Measurements from ENCODE around the gene RGS12. TPM values are rescaled to one million over a fixed set of nuclear protein-coding genes. Genes with fewer than 3 reads are reported as not detected.

RGS12 gene
- polyA plus RNA-seq, 3 donors, result 0.75 to 15.3 (median 2.7) TPM

GRCh38 chr4:3252480-3252828 is 40.4 kb upstream of the RGS12 start:
- no CpG with 5 or more reads among the region's 3 CpGs for WGBS (ENCODE audit: insufficient coverage)

GRCh38 chr4:3252831-3253641 is 39.8 kb upstream of the RGS12 start:
- Histone ChIP-seq H2AFZ (ENCODE audit: insufficient read depth, low read depth, low read length, poor library complexity, severe bottlenecking) (no peak overlapping the region), H3K79me2 (ENCODE audit: insufficient read depth, low read length) (no peaks in the 10 kb centered on the region), H3K9ac (ENCODE audit: insufficient read depth, low read length, poor library complexity, severe bottlenecking) (no peak overlapping the region), H4K20me1 (ENCODE audit: insufficient read depth, low read length) (no peaks in the 10 kb centered on the region), H3K4me2 (replicated peaks; ENCODE audit: extremely low read depth, low read length, poor library complexity, severe bottlenecking) (no peak overlapping the region), H3K27ac (ENCODE audit: low read depth in 1 of 2, low read length in 2 of 2) (no peak overlapping the region), H3K4me3 (replicated peaks in 1 of 3; ENCODE audit: low read depth in 2 of 3, low read length in 3 of 3) (no peak overlapping the region), H3K9me3 (replicated peaks in 1 of 2; ENCODE audit: control insufficient read depth in 1 of 2, insufficient read depth in 1 of 2, low read length in 2 of 2) (no peaks in the 10 kb centered on the region), H3K36me3 (replicated peaks in 1 of 2; ENCODE audit: control insufficient read depth in 1 of 2, insufficient read depth in 2 of 2, low read length in 2 of 2) (no peaks in the 10 kb centered on the region), H3K27me3 (ENCODE audit: control insufficient read depth in 2 of 2, insufficient read depth in 2 of 2, low read length in 2 of 2) (no peaks in the 10 kb centered on the region), H3K4me1 (ENCODE audit: control insufficient read depth in 1 of 2, insufficient read depth in 2 of 2, low read length in 2 of 2) (no peaks in the 10 kb centered on the region)
- TF ChIP-seq CTCF (IDR thresholded peaks at IDR 0.05), result no peak
- peaks cover 0 to 9% of the 10 kb centered on the region in 2 donors for H3K36me3 Mint-ChIP-seq
- H3K9me3 Mint-ChIP-seq, result no peaks in the 10 kb centered on the region
- WGBS (ENCODE audit: insufficient coverage), result 93% methylated on average over 38 of the region's 38 CpGs
- H3K27ac Mint-ChIP-seq, result no peak overlapping the region
- peaks cover 0 to 2% (median 1%) of the 10 kb centered on the region in 3 donors for H3K27me3 Mint-ChIP-seq (ENCODE audit: low read depth in 3 of 3)
- no peak overlapping the region for H3K4me3 Mint-ChIP-seq
- intact Hi-C loops (cut with micrococcal nuclease), result no loop called here
- H3K4me1 Mint-ChIP-seq, result no peaks in the 10 kb centered on the region
- no peak for DNase-seq

More at GRCh38 chr4:3252480-3252828, 40.4 kb upstream of the RGS12 start:
- H3K4me3 ChIP-seq (replicated peaks in 1 of 3; ENCODE audit: low read depth in 2 of 3, low read length in 3 of 3), result no peak overlapping the region
- Mint-ChIP-seq H3K27ac (peak overlapping the region in 1 of 7 donors; percentile 25), H3K4me3 (no peak overlapping the region), H3K4me1 (no peaks in the 10 kb centered on the region), H3K36me3 (peaks cover 0 to 9% of the 10 kb centered on the region in 2 donors), H3K9me3 (no peaks in the 10 kb centered on the region), H3K27me3 (ENCODE audit: low read depth in 3 of 3) (peaks cover 0 to 1% (median under 1%) of the 10 kb centered on the region in 3 donors)
- intact Hi-C loops (cut with micrococcal nuclease), result no loop called here
- no peaks in the 10 kb centered on the region for H3K36me3 ChIP-seq (replicated peaks in 1 of 2; ENCODE audit: control insufficient read depth in 1 of 2, insufficient read depth in 2 of 2, low read length in 2 of 2)
- DNase-seq, result no peak
- TF ChIP-seq CTCF (IDR thresholded peaks at IDR 0.05), result no peak
- no peak overlapping the region for H2AFZ ChIP-seq (ENCODE audit: insufficient read depth, low read depth, low read length, poor library complexity, severe bottlenecking)
- no peaks in the 10 kb centered on the region for H3K27me3 ChIP-seq (ENCODE audit: control insufficient read depth in 2 of 2, insufficient read depth in 2 of 2, low read length in 2 of 2)
- no peaks in the 10 kb centered on the region for H3K9me3 ChIP-seq (replicated peaks in 1 of 2; ENCODE audit: control insufficient read depth in 1 of 2, insufficient read depth in 1 of 2, low read length in 2 of 2)
- no peak overlapping the region for H3K27ac ChIP-seq (ENCODE audit: low read depth in 1 of 2, low read length in 2 of 2)
- H3K4me1 ChIP-seq (ENCODE audit: control insufficient read depth in 1 of 2, insufficient read depth in 2 of 2, low read length in 2 of 2), result no peaks in the 10 kb centered on the region
- H3K4me2 ChIP-seq (replicated peaks; ENCODE audit: extremely low read depth, low read length, poor library complexity, severe bottlenecking), result no peak overlapping the region
- no peaks in the 10 kb centered on the region for H3K79me2 ChIP-seq (ENCODE audit: insufficient read depth, low read length)
- H4K20me1 ChIP-seq (ENCODE audit: insufficient read depth, low read length), result no peaks in the 10 kb centered on the region
- no peak overlapping the region for H3K9ac ChIP-seq (ENCODE audit: insufficient read depth, low read length, poor library complexity, severe bottlenecking)
